H1 (cell line): Measurements from ENCODE around the gene FOXD2. TPM values are rescaled to one million over a fixed set of nuclear protein-coding genes. Genes with fewer than 3 reads are reported as not detected.

Experiments used
- CTCF ChIA-PET: fragments of 300-600 bp; sonication (Branson Sonifier 250); formaldehyde crosslinking; loops from one replicate; lab custom pipeline; 2021; ENCODE audit not compliant: partially characterized antibody; lab: Charles Lee
- POLR2A ChIA-PET: fragments of 300-600 bp; sonication (Branson Sonifier 250); formaldehyde crosslinking; loops from one replicate; lab custom pipeline; 2021; ENCODE audit warnings: inconsistent platforms; ENCODE audit not compliant: partially characterized antibody; lab: Charles Lee
- DNase-seq, 2 experiments: peaks; one replicate each; pipeline versions ENCODE4 v3.0.0 to v3.0.0-alpha.2; 2010 to 2022; ENCODE audit warnings: low spot score in 2 of 2, low read depth in 1 of 2, mixed read lengths in 1 of 2
- FAIRE-seq: peaks from 2 replicates; lab custom pipeline; 2011; peaks lifted over from hg19 to GRCh38; lab: Jason Lieb, UNC
- H2AFZ ChIP-seq: 2 replicates; pipeline ENCODE4 v1.8.1; 2012; ENCODE audit warnings: low read length, inconsistent platforms
- H2AK5ac ChIP-seq: 2 replicates; pipeline ENCODE4 v1.6.1; 2013; ENCODE audit warnings: low read depth, low read length
- H2BK120ac ChIP-seq: replicated peaks from 2 replicates; pipeline ENCODE3; 2013; ENCODE audit warnings: low read depth, low read length, inconsistent platforms
- H2BK12ac ChIP-seq: 2 replicates; pipeline ENCODE4 v1.6.1; 2013; ENCODE audit warnings: low read depth, low read length
- H2BK15ac ChIP-seq: 2 replicates; pipeline ENCODE4 v1.6.1; 2013; ENCODE audit warnings: low read length
- H2BK20ac ChIP-seq: 2 replicates; pipeline ENCODE4 v1.6.1; 2013; ENCODE audit warnings: low read length
- H2BK5ac ChIP-seq: 2 replicates; pipeline ENCODE4 v1.6.1; 2013; ENCODE audit warnings: low read depth, low read length
- H3K14ac ChIP-seq: 2 replicates; pipeline ENCODE4 v1.6.1; 2013; ENCODE audit warnings: inconsistent platforms; ENCODE audit not compliant: insufficient read length
- H3K18ac ChIP-seq: 2 replicates; pipeline ENCODE4 v1.6.1; 2013; ENCODE audit warnings: low read length; ENCODE audit errors: extremely low read depth
- H3K23ac ChIP-seq: 2 replicates; pipeline ENCODE4 v1.6.1; 2013; ENCODE audit warnings: inconsistent platforms; ENCODE audit not compliant: insufficient read length
- H3K23me2 ChIP-seq: 2 replicates; pipeline ENCODE4 v1.6.1; 2013; ENCODE audit warnings: low read depth, low read length
- H3K27ac ChIP-seq: 2 replicates; pipeline ENCODE4 v1.6.1; 2011; ENCODE audit warnings: low read depth, low read length, inconsistent platforms
- H3K27me3 ChIP-seq, 4 experiments: replicated peaks in 1 of 4; 1 replicate in 1 of 4; 2 replicates in 3 of 4; pipeline versions ENCODE4 v1.6.1 to v1.8.1; 2011 to 2013; ENCODE audit warnings: low read length in 3 of 4, mild to moderate bottlenecking in 3 of 4, inconsistent platforms in 2 of 4, mixed read lengths in 2 of 4, moderate library complexity in 1 of 4; ENCODE audit not compliant: control insufficient read depth in 3 of 4, insufficient read depth in 3 of 4; ENCODE audit errors: extremely low read depth in 1 of 4
- H3K36me3 ChIP-seq, 4 experiments: 2 replicates each; pipeline versions ENCODE4 v1.6.1 to v1.8.1; 2011 to 2013; ENCODE audit warnings: mild to moderate bottlenecking in 4 of 4, low read length in 3 of 4, moderate library complexity in 2 of 4, control low read depth in 1 of 4, inconsistent platforms in 1 of 4; ENCODE audit not compliant: insufficient read depth in 4 of 4, control insufficient read depth in 2 of 4
- H3K4ac ChIP-seq: replicated peaks from 2 replicates; pipeline ENCODE3; 2013; ENCODE audit warnings: low read length, low read depth, mixed read lengths, inconsistent platforms; ENCODE audit not compliant: insufficient read length
- H3K4me1 ChIP-seq, 4 experiments: replicated peaks in 1 of 4; 1 replicate in 1 of 4; 2 replicates in 3 of 4; pipeline versions ENCODE4 v1.6.1 to v1.8.1; 2011 to 2013; ENCODE audit warnings: low read length in 3 of 4, inconsistent platforms in 2 of 4, mixed read lengths in 1 of 4; ENCODE audit not compliant: insufficient read depth in 4 of 4, control insufficient read depth in 3 of 4
- H3K4me2 ChIP-seq, 2 experiments: 2 replicates each; pipeline versions ENCODE4 v1.6.1 to v1.8.1; 2011 to 2013; ENCODE audit warnings: low read depth in 2 of 2, low read length in 2 of 2, control low read depth in 1 of 2, inconsistent platforms in 1 of 2, mild to moderate bottlenecking in 1 of 2; ENCODE audit not compliant: insufficient read depth in 1 of 2
- H3K4me3 ChIP-seq, 4 experiments: fragments of 200-600, 300-600 bp in 1 of 4; sonication (generic), shearing (Covaris generic), sonication (Bioruptor Twin) in 1 of 4; 2 replicates each; pipeline versions ENCODE4 v1.5.1 to v1.8.1; 2011 to 2016; ENCODE audit warnings: low read length in 4 of 4, low read depth in 3 of 4, control low read depth in 2 of 4, inconsistent platforms in 2 of 4, mild to moderate bottlenecking in 2 of 4, mixed read lengths in 1 of 4, moderate library complexity in 1 of 4; ENCODE audit not compliant: insufficient read depth in 2 of 4; ENCODE audit errors: extremely low read depth in 1 of 4
- H3K56ac ChIP-seq: replicated peaks from 2 replicates; pipeline ENCODE3; 2013; ENCODE audit warnings: low read depth, mild to moderate bottlenecking, mixed read lengths, low read length, inconsistent platforms; ENCODE audit not compliant: insufficient read length
- H3K79me1 ChIP-seq: 2 replicates; pipeline ENCODE4 v1.6.1; 2013; ENCODE audit warnings: low read depth, low read length, control low read depth
- H3K79me2 ChIP-seq, 2 experiments: 2 replicates each; pipeline versions ENCODE4 v1.6.1 to v1.8.1; 2012 to 2013; ENCODE audit warnings: low read length in 2 of 2, mild to moderate bottlenecking in 2 of 2, inconsistent platforms in 1 of 2; ENCODE audit not compliant: insufficient read depth in 2 of 2, control insufficient read depth in 1 of 2
- H3K9ac ChIP-seq, 4 experiments: replicated peaks in 1 of 4; 1 replicate in 1 of 4; 2 replicates in 3 of 4; pipeline versions ENCODE4 v1.6.1 to v1.8.1; 2011 to 2013; ENCODE audit warnings: low read depth in 3 of 4, low read length in 3 of 4, control low read depth in 2 of 4, mild to moderate bottlenecking in 2 of 4, moderate library complexity in 2 of 4, inconsistent platforms in 1 of 4; ENCODE audit errors: extremely low read depth in 1 of 4
- H3K9me3 ChIP-seq, 2 experiments: 2 replicates each; pipeline versions ENCODE4 v1.6.1 to v1.8.1; 2012 to 2013; ENCODE audit warnings: mild to moderate bottlenecking in 2 of 2, moderate library complexity in 2 of 2, control low read depth in 1 of 2, inconsistent platforms in 1 of 2, low read depth in 1 of 2, low read length in 1 of 2, mixed read lengths in 1 of 2; ENCODE audit not compliant: insufficient read depth in 2 of 2
- H4K20me1 ChIP-seq, 2 experiments: replicated peaks in 1 of 2; 2 replicates each; pipeline versions ENCODE3 to v1.8.1; 2011 to 2013; ENCODE audit warnings: inconsistent platforms in 2 of 2, low read length in 2 of 2, mild to moderate bottlenecking in 1 of 2; ENCODE audit not compliant: insufficient read depth in 2 of 2, control insufficient read depth in 1 of 2
- H4K5ac ChIP-seq: 2 replicates; pipeline ENCODE4 v1.6.1; 2013; ENCODE audit warnings: low read length, low read depth, mixed read lengths, inconsistent platforms; ENCODE audit not compliant: insufficient read length
- H4K8ac ChIP-seq: 2 replicates; pipeline ENCODE4 v1.8.0; 2013; ENCODE audit warnings: mild to moderate bottlenecking, moderate library complexity, low read length, inconsistent platforms; ENCODE audit not compliant: insufficient read depth; ENCODE audit errors: extremely low read depth
- H4K91ac ChIP-seq: replicated peaks from 2 replicates; pipeline ENCODE3; 2013; ENCODE audit warnings: low read length, mixed read lengths, inconsistent platforms; ENCODE audit not compliant: insufficient read length
- BRCA1 ChIP-seq: IDR thresholded peaks from 2 replicates; pipeline ENCODE4 v1.6.1; 2012; ENCODE audit warnings: low read depth, low read length, improper control_type of control experiment
- CBX5 ChIP-seq: fragments of 300-800, 300-1000 bp; sonication (generic); IDR thresholded peaks from 2 replicates; pipeline ENCODE4 v1.7.1; 2016; ENCODE audit warnings: antibody characterized with exemption, low read length, low read depth
- CREB1 ChIP-seq: IDR thresholded peaks from 2 replicates; pipeline ENCODE4 v1.6.1; 2012; ENCODE audit warnings: inconsistent platforms
- EGR1 ChIP-seq: IDR thresholded peaks from 2 replicates; pipeline ENCODE4 v1.6.1; 2011; ENCODE audit warnings: low read depth, low read length, borderline replicate concordance
- FOSL1 ChIP-seq: IDR thresholded peaks from 2 replicates; pipeline ENCODE4 v1.6.1; 2011; ENCODE audit warnings: mild to moderate bottlenecking, low read depth, low read length, moderate library complexity; ENCODE audit not compliant: insufficient read depth
- GABPA ChIP-seq: IDR thresholded peaks from 2 replicates; pipeline ENCODE4 v1.6.1; 2011; ENCODE audit warnings: mild to moderate bottlenecking, low read length, moderate library complexity, borderline replicate concordance; ENCODE audit not compliant: insufficient read depth
- KDM4A ChIP-seq: IDR thresholded peaks from one replicate; pipeline ENCODE4 v1.7.1; 2012; ENCODE audit warnings: low read depth, mild to moderate bottlenecking, moderate library complexity, low read length, inconsistent platforms; ENCODE audit not compliant: severe bottlenecking
- NRF1 ChIP-seq: IDR thresholded peaks from 2 replicates; pipeline ENCODE4 v1.6.1; 2011; ENCODE audit warnings: mild to moderate bottlenecking, low read depth, low read length, improper control_type of control experiment
- POLR2AphosphoS5 ChIP-seq: IDR thresholded peaks from 2 replicates; pipeline ENCODE4 v1.6.1; 2011; ENCODE audit warnings: low read depth, low read length
- POU5F1 ChIP-seq: IDR thresholded peaks from 2 replicates; pipeline ENCODE4 v1.6.1; 2011; ENCODE audit warnings: low read depth, mild to moderate bottlenecking, low read length, moderate library complexity
- RAD21 ChIP-seq, 2 experiments: IDR thresholded peaks in 1 of 2; conservative IDR thresholded peaks in 1 of 2; 2 replicates each; pipeline ENCODE4 v1.6.1; 2011; ENCODE audit warnings: low read depth in 2 of 2, low read length in 2 of 2, improper control_type of control experiment in 1 of 2, inconsistent platforms in 1 of 2, mild to moderate bottlenecking in 1 of 2, moderate library complexity in 1 of 2
- RBBP5 ChIP-seq: IDR thresholded peaks from 2 replicates; pipeline ENCODE4 v1.7.1; 2012; ENCODE audit warnings: low read depth, mild to moderate bottlenecking, inconsistent platforms, low read length, moderate library complexity, borderline replicate concordance
- TCF12 ChIP-seq: IDR thresholded peaks from 2 replicates; pipeline ENCODE4 v1.6.1; 2011; ENCODE audit warnings: low read depth, mild to moderate bottlenecking, low read length
- WGBS, 2 experiments: shearing (Covaris generic) in 1 of 2; methylation state at CpG; one replicate each; pipeline versions ENCODE4 v1.1.6 to v1.1.7; 2013 to 2015; ENCODE audit warnings: low lambda C conversion rate in 2 of 2, mixed read lengths in 2 of 2, inconsistent platforms in 1 of 2, low coverage in 1 of 2, missing lambda C conversion rate in 1 of 2; ENCODE audit not compliant: insufficient replicate concordance in 2 of 2, insufficient coverage in 1 of 2, insufficient read length in 1 of 2; ENCODE audit errors: extremely low coverage in 1 of 2, missing lambda C conversion rate in 1 of 2; 5-methylcytosine and 5-hydroxymethylcytosine counted together
- polyA plus RNA-seq, 7 experiments: library from polyadenylated mRNA; depleted of rRNA in 3 of 7; stranded (reverse) in 5 of 7; unstranded in 2 of 7; fragments of >200 nt in 5 of 7; fragments of 200-250 nt in 2 of 7; gene quantifications; 1 replicate in 5 of 7; 2 replicates in 1 of 7; 4 replicates in 1 of 7; pipeline versions ENCODE4 v1.2.1 to v1.2.3, GENCODE V29; 2011 to 2013; ENCODE audit warnings: missing spikeins in 2 of 7, mixed read lengths in 2 of 7
- total RNA-seq: library from RNA; stranded (reverse); fragmentation: NEBNext Ultra II Directional; extraction: Animal tissue kit (Norgen Biotek cat#: 25700); gene quantifications from 2 replicates; pipeline ENCODE4 v1.2.1, GENCODE V29; 2021
- TF ChIP-seq, protein P1 (sequence below): IDR thresholded peaks from 2 replicates; pipeline ENCODE4 v1.6.1; 2011; ENCODE audit warnings: low read depth, mild to moderate bottlenecking, low read length; ENCODE audit not compliant: insufficient read depth

FOXD2 gene
- total and polyA plus RNA-seq, 2 of the 8 experiments (the other 6 are each of a cell fraction or from before 2014, with no cell fraction given) = not detected

DNA sequence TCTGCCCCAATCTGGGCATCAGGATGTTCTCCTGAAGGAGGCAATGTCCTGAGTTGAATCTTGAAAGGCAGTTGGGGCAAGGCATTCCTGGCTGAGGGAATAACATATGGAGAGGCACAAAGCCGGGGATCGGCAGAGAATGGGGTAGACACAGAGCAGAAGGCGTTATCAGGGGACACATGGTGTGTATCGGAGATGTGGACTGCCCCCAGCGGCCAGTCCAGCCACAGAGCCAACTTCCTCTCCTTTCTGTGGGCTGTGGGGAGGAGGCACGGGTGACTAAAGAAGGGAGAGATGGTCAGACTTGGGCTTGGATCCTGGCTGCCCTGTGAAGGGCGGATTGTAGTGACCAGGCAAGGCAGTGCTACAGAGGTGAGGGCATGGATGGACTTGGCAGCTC, 32.1 kb downstream of the FOXD2 start:
- Histone ChIP-seq H3K27me3 (no peaks in the 10 kb centered on the region; a peak in 2 of 7 replicates), H3K79me2 (no peaks in the 10 kb centered on the region), H3K56ac (no peak overlapping the region), H3K4me2 (no peak overlapping the region), H3K18ac (no peak overlapping the region), H3K79me1 (no peaks in the 10 kb centered on the region), H2BK120ac (no peak overlapping the region), H3K4ac (no peak overlapping the region), H4K91ac (no peak overlapping the region), H4K8ac (no peak overlapping the region; the same call in 1 of the 2 replicates), H3K23ac (no peak overlapping the region), H2BK20ac (no peak overlapping the region; the same call in 1 of the 2 replicates), H2BK5ac (no peak overlapping the region), H3K9ac (no peak overlapping the region), H2AK5ac (no peak overlapping the region), H3K36me3 (no peaks in the 10 kb centered on the region), H3K4me3 (no peak overlapping the region), H2BK12ac (no peak overlapping the region), H4K20me1 (no peaks in the 10 kb centered on the region), H3K23me2 (peaks cover 3% of the 10 kb centered on the region; the same call in 1 of the 2 replicates), H3K4me1 (peaks cover 0 to 7% (median 3%) of the 10 kb centered on the region in 4 experiments; a peak in 3 of 7 replicates), H2BK15ac (no peak overlapping the region), H3K9me3 (no peaks in the 10 kb centered on the region), H4K5ac (no peak overlapping the region), H2AFZ (no peak overlapping the region), H3K27ac (no peak overlapping the region), H3K14ac (no peak overlapping the region)
- ChIA-PET CTCF (interaction anchor here (0.9 to 2.4 kb wide), 9 partner anchors 9 to 60 kb away, joined by 3 to 7 read pairs (median 3); no protein-coding TSS in a partner anchor), POLR2A (no interaction called here)
- DNase-seq (no peak), FAIRE-seq (no peak)
- WGBS, 2 experiments = 87% methylated on average over 7 of the region's 7 CpGs; no CpG with 5 or more reads in 1 of the 2 experiments
- no peak for TF ChIP-seq BRCA1
- no peak for TF ChIP-seq EGR1
- TF ChIP-seq CREB1 = no peak
- TF ChIP-seq GABPA = no peak
- TF ChIP-seq RAD21 (IDR thresholded peaks at IDR 0.05 in 1 of 2, conservative IDR thresholded peaks at IDR 0.05 in 1 of 2; ENCODE audit: low read depth in 2 of 2, low read length in 2 of 2) = no peak
- TF ChIP-seq FOSL1 = no peak
- no peak for TF ChIP-seq NRF1
- no peak for TF ChIP-seq CBX5
- no peak for TF ChIP-seq POU5F1
- no peak for TF ChIP-seq RBBP5
- no peak for TF ChIP-seq KDM4A
- no peak for TF ChIP-seq TCF12
- TF ChIP-seq, protein P1, sequence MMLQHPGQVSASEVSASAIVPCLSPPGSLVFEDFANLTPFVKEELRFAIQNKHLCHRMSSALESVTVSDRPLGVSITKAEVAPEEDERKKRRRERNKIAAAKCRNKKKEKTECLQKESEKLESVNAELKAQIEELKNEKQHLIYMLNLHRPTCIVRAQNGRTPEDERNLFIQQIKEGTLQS = no peak
- TF ChIP-seq POLR2AphosphoS5 = no peak
